ENCODE measurements around the gene IQSEC1.
A peak's percentile ranks its signal among the peaks of the same experiment; 100 is the strongest.

Gene IQSEC1

GRCh38 chr3:13028010-13028821 is 45.0 kb downstream of the IQSEC1 start:
- no peak for DNase-seq (ENCODE audit: low read depth in 3 of 3)

- DNase-seq (ENCODE audit: low read depth in 3 of 3), result no peak
Observed at GRCh38 chr3:13027154-13027553, 46.1 kb downstream of the IQSEC1 start.

GRCh38 chr3:13026534-13026933 is 46.7 kb downstream of the IQSEC1 start:
- DNase-seq (ENCODE audit: low read depth in 3 of 3), result no peak

- DNase-seq (ENCODE audit: low read depth in 3 of 3), result no peak
Observed at GRCh38 chr3:13025778-13026518, 47.3 kb downstream of the IQSEC1 start.

GRCh38 chr3:13025090-13025489 is 48.1 kb downstream of the IQSEC1 start:
- peak in 1 of 3 experiments; percentile 20 for DNase-seq (ENCODE audit: low read depth in 3 of 3)

- DNase-seq (ENCODE audit: low read depth in 3 of 3), result no peak
Observed at GRCh38 chr3:13024765-13025065, 48.5 kb downstream of the IQSEC1 start.

- DNase-seq (ENCODE audit: low read depth in 3 of 3), result no peak
Observed at GRCh38 chr3:13023971-13024764, 49.1 kb downstream of the IQSEC1 start.

- DNase-seq (ENCODE audit: low read depth in 3 of 3), result no peak
Observed at GRCh38 chr3:13023235-13023970, 49.8 kb downstream of the IQSEC1 start.

GRCh38 chr3:13022348-13023234 is 50.6 kb downstream of the IQSEC1 start:
- no peak for DNase-seq (ENCODE audit: low read depth in 3 of 3)

GRCh38 chr3:13021141-13022114 is 51.8 kb downstream of the IQSEC1 start:
- no peak for DNase-seq (ENCODE audit: low read depth in 3 of 3)

GRCh38 chr3:13020159-13020750 is 53.0 kb downstream of the IQSEC1 start:
- no peak for DNase-seq (ENCODE audit: low read depth in 3 of 3)

- DNase-seq (ENCODE audit: low read depth in 3 of 3), result no peak
Observed at GRCh38 chr3:13019243-13020095, 53.8 kb downstream of the IQSEC1 start.

- DNase-seq (ENCODE audit: low read depth in 3 of 3), result no peak
Observed at GRCh38 chr3:13018561-13019242, 54.5 kb downstream of the IQSEC1 start.

GRCh38 chr3:13018043-13018451 is 55.2 kb downstream of the IQSEC1 start:
- DNase-seq (ENCODE audit: low read depth in 3 of 3), result no peak

- DNase-seq (ENCODE audit: low read depth in 3 of 3), result no peak
Observed at GRCh38 chr3:13017361-13018042, 55.7 kb downstream of the IQSEC1 start.

- DNase-seq (ENCODE audit: low read depth in 3 of 3), result no peak
Observed at GRCh38 chr3:13016721-13017255, 56.4 kb downstream of the IQSEC1 start.
